Measurements from ENCODE around the gene FOXK2. TPM values are rescaled to one million over a fixed set of nuclear protein-coding genes. Genes with fewer than 3 reads are reported as not detected.

FOXK2 gene
- total RNA-seq, 4 donors from 2014 or later, result 70.7 to 109 (median 85.0) TPM

- H3K4me1 ChIP-seq, result peaks cover 17 to 34% of the 10 kb centered on the region in 2 donors
- H3K4me3 ChIP-seq, result no peak overlapping the region
- H3K27me3 ChIP-seq, result no peaks in the 10 kb centered on the region
- no peak for TF ChIP-seq CTCF (IDR thresholded peaks at IDR 0.05 in 4 of 5, conservative IDR thresholded peaks at IDR 0.05 in 1 of 5)
- TF ChIP-seq POLR2A (IDR thresholded peaks at IDR 0.05), result no peak
- in situ Hi-C loops (cut with MboI; ENCODE audit: low sequenced_read_pairs in 4 of 4), result no loop called here
- DNase-seq (no peak), ATAC-seq (no peak)
- H3K36me3 ChIP-seq, result peaks cover 0 to 40% of the 10 kb centered on the region in 2 donors
- no peaks in the 10 kb centered on the region for H3K9me3 ChIP-seq
- no peak overlapping the region for H3K27ac ChIP-seq
- intact Hi-C loops (cut with DNase I; ENCODE audit: low total_unique reads), result no loop called here
Measured at GRCh38 chr17:82642022-82642421, 122.5 kb downstream of the FOXK2 start.

GRCh38 chr17:82644148-82644547, 124.6 kb downstream of the FOXK2 start:
- Histone ChIP-seq H3K27me3 (no peaks in the 10 kb centered on the region), H3K9me3 (no peaks in the 10 kb centered on the region), H3K4me1 (peaks cover 24 to 39% of the 10 kb centered on the region in 2 donors), H3K36me3 (peaks cover 0 to 36% of the 10 kb centered on the region in 2 donors), H3K27ac (no peak overlapping the region), H3K4me3 (no peak overlapping the region)
- intact Hi-C loops (cut with DNase I; ENCODE audit: low total_unique reads) (no loop called here), in situ Hi-C loops (cut with MboI; ENCODE audit: low sequenced_read_pairs in 4 of 4) (no loop called here)
- ATAC-seq, result no peak
- TF ChIP-seq CTCF (IDR thresholded peaks at IDR 0.05 in 4 of 5, conservative IDR thresholded peaks at IDR 0.05 in 1 of 5), result no peak
- TF ChIP-seq POLR2A (IDR thresholded peaks at IDR 0.05), result no peak
- DNase-seq, result no peak

- no peak for DNase-seq
- in situ Hi-C loops (cut with MboI; ENCODE audit: low sequenced_read_pairs in 4 of 4) (no loop called here), intact Hi-C loops (cut with DNase I; ENCODE audit: low total_unique reads) (loop anchor here (5.0 kb wide), 1 partner anchor 72 kb away; the partner anchor contains the start of gene FN3KRP)
- Histone ChIP-seq H3K27ac (no peak overlapping the region), H3K27me3 (no peaks in the 10 kb centered on the region), H3K4me3 (no peak overlapping the region), H3K36me3 (peaks cover 0 to 31% of the 10 kb centered on the region in 2 donors), H3K4me1 (peaks cover 24 to 37% of the 10 kb centered on the region in 2 donors), H3K9me3 (no peaks in the 10 kb centered on the region)
- ATAC-seq, result no peak
- TF ChIP-seq CTCF (IDR thresholded peaks at IDR 0.05 in 4 of 5, conservative IDR thresholded peaks at IDR 0.05 in 1 of 5), result no peak
- TF ChIP-seq POLR2A (IDR thresholded peaks at IDR 0.05), result no peak
Measured at GRCh38 chr17:82645516-82645915, 126.0 kb downstream of the FOXK2 start.

GRCh38 chr17:82647593-82648164, 128.1 kb downstream of the FOXK2 start:
- peaks cover 31 to 37% of the 10 kb centered on the region in 2 donors for H3K4me1 ChIP-seq
- intact Hi-C loops (cut with DNase I; ENCODE audit: low total_unique reads) (loop anchor here (1.0 to 5.0 kb wide), 4 partner anchors 54 to 197 kb away; partner anchors contain the start of genes CYBC1, FN3KRP and TBCD), in situ Hi-C loops (cut with MboI; ENCODE audit: low sequenced_read_pairs in 4 of 4) (no loop called here)
- H3K27ac ChIP-seq, result peak overlapping the region; percentile 92 to 100 (median 96)
- H3K9me3 ChIP-seq, result no peaks in the 10 kb centered on the region
- H3K36me3 ChIP-seq, result peaks cover 0 to 14% of the 10 kb centered on the region in 2 donors
- ATAC-seq (peak; percentile 11 to 13), DNase-seq (no peak)
- H3K4me3 ChIP-seq, result peak overlapping the region; percentile 76 to 98 (median 92)
- TF ChIP-seq CTCF (IDR thresholded peaks at IDR 0.05 in 4 of 5, conservative IDR thresholded peaks at IDR 0.05 in 1 of 5) (peak in 1 of 5 experiments; percentile 11), POLR2A (IDR thresholded peaks at IDR 0.05) (no peak)
- no peaks in the 10 kb centered on the region for H3K27me3 ChIP-seq

All from gastrocnemius medialis (tissue), 4 donors.